A549 (cell line): ENCODE data around the gene SCGB1C1. TPM values are rescaled to one million over a fixed set of nuclear protein-coding genes. Genes with fewer than 3 reads are reported as not detected.

Experiments used
- ATAC-seq, 2 experiments: fragments of 200-7000 bp in 1 of 2; fragments of >200 bp in 1 of 2; cut with Nextera tagmentation in 1 of 2; cut with Tn5 transposase in 1 of 2; 3 replicates each; pipeline versions ENCODE4 v1.8.0 to v1.9.1; 2018 to 2020; ENCODE audit warnings: mild to moderate bottlenecking in 1 of 2, moderate library complexity in 1 of 2
- CTCF ChIA-PET: fragments of 300-600 bp; sonication (Branson Sonifier 250); formaldehyde crosslinking; extraction: SDS; loops from one replicate; lab custom pipeline; 2021; ENCODE audit warnings: antibody characterized with exemption, inconsistent platforms; lab: Yijun Ruan, JAX
- POLR2A ChIA-PET: fragments of 350-600 bp; formaldehyde crosslinking; extraction: SDS; loops from one replicate; lab custom pipeline; 2021; ENCODE audit warnings: antibody characterized with exemption, inconsistent platforms; lab: Yijun Ruan, JAX
- DNase-seq, 2 experiments: peaks; one replicate each; pipeline versions ENCODE4 v3.0.0 to v3.0.0-alpha.2; 2011 to 2016; ENCODE audit warnings: low read depth in 1 of 2, low spot score in 1 of 2
- FAIRE-seq: peaks from 2 replicates; lab custom pipeline; 2011; peaks lifted over from hg19 to GRCh38; lab: Jason Lieb, UNC
- H3K27ac ChIP-seq, 2 experiments: fragments of >200 bp; sonication (Bioruptor Twin); formaldehyde crosslinking; 3 replicates each; pipeline ENCODE4 v1.5.1; 2016 to 2017
- H3K4me1 ChIP-seq: fragments of >200 bp; sonication (Bioruptor Twin); formaldehyde crosslinking; 3 replicates; pipeline ENCODE4 v1.6.1; 2016
- H3K4me2 ChIP-seq: fragments of >200 bp; sonication (Bioruptor Twin); formaldehyde crosslinking; 3 replicates; pipeline ENCODE4 v1.6.1; 2016
- H3K4me3 ChIP-seq: fragments of >200 bp; sonication (Bioruptor Twin); formaldehyde crosslinking; 3 replicates; pipeline ENCODE4 v1.5.1; 2016
- H3K9me3 ChIP-seq: fragments of >200 bp; sonication (Bioruptor Twin); formaldehyde crosslinking; 3 replicates; pipeline ENCODE4 v1.6.1; 2016
- BHLHE40 ChIP-seq: IDR thresholded peaks from 2 replicates; pipeline ENCODE4 v1.6.1; 2012; ENCODE audit warnings: low read depth, low read length, inconsistent platforms
- EHF ChIP-seq: fragments of 250-450 bp; sonication (Bioruptor Pico); IDR thresholded peaks from 2 replicates; pipeline ENCODE4 v1.5.0; 2020; ENCODE audit warnings: mild to moderate bottlenecking
- ELK1 ChIP-seq: fragments of 150-350 bp; IDR thresholded peaks from 2 replicates; pipeline ENCODE4 v1.6.1; 2014; ENCODE audit warnings: low read depth, mild to moderate bottlenecking, low read length
- ESRRA ChIP-seq: fragments of 150-350 bp; IDR thresholded peaks from 2 replicates; pipeline ENCODE4 v1.6.1; 2014; ENCODE audit warnings: mild to moderate bottlenecking, low read length, borderline replicate concordance
- FOSB ChIP-seq: fragments of 250-450 bp; sonication (Bioruptor Pico); IDR thresholded peaks from 2 replicates; pipeline ENCODE4 v1.5.0; 2020; ENCODE audit warnings: mild to moderate bottlenecking, moderate library complexity
- FOSL2 ChIP-seq, 2 experiments: fragments of 450-650 bp in 1 of 2; fragments of >200 bp in 1 of 2; sonication (Bioruptor Twin) in 1 of 2; formaldehyde crosslinking; IDR thresholded peaks; 2 replicates each; pipeline versions ENCODE4 v1.5.0 to v1.6.1; 2016 to 2020; ENCODE audit warnings: mild to moderate bottlenecking in 1 of 2, moderate library complexity in 1 of 2
- FOXS1 ChIP-seq: fragments of 250-450 bp; sonication (Bioruptor Pico); IDR thresholded peaks from 2 replicates; pipeline ENCODE4 v1.5.0; 2020; ENCODE audit warnings: mild to moderate bottlenecking, moderate library complexity
- GATA3 ChIP-seq: IDR thresholded peaks from 2 replicates; pipeline ENCODE4 v1.6.1; 2012; ENCODE audit warnings: borderline replicate concordance
- HES2 ChIP-seq: fragments of >200 bp; sonication (Bioruptor Twin); formaldehyde crosslinking; IDR thresholded peaks from 2 replicates; pipeline ENCODE4 v1.6.1; 2016
- HEYL ChIP-seq: fragments of 250-450 bp; sonication (Bioruptor Pico); IDR thresholded peaks from 2 replicates; pipeline ENCODE4 v1.8.0; 2021; ENCODE audit warnings: mild to moderate bottlenecking, moderate library complexity
- HMGXB4 ChIP-seq: fragments of 250-450 bp; sonication (Bioruptor Pico); IDR thresholded peaks from 2 replicates; pipeline ENCODE4 v1.5.0; 2021; ENCODE audit warnings: mild to moderate bottlenecking, moderate library complexity, borderline replicate concordance
- HOXB13 ChIP-seq: fragments of 250-450 bp; sonication (Bioruptor Pico); IDR thresholded peaks from 2 replicates; pipeline ENCODE4 v1.5.0; 2020; ENCODE audit warnings: low read depth, mild to moderate bottlenecking, moderate library complexity
- KDM1A ChIP-seq: fragments of 200-600 bp; sonication (generic); IDR thresholded peaks from 2 replicates; pipeline ENCODE4 v1.6.1; 2016; ENCODE audit warnings: low read depth, mild to moderate bottlenecking
- MAFK ChIP-seq: fragments of 450-650 bp; IDR thresholded peaks from 2 replicates; pipeline ENCODE4 v1.6.1; 2014; ENCODE audit not compliant: partially characterized antibody
- MAZ ChIP-seq: fragments of 150-350 bp; IDR thresholded peaks from 2 replicates; pipeline ENCODE4 v1.6.1; 2014; ENCODE audit warnings: antibody characterized with exemption, low read depth, low read length, borderline replicate concordance
- NFE2L2 ChIP-seq: fragments of 150-350 bp; conservative IDR thresholded peaks from 2 replicates; pipeline ENCODE4 v1.6.1; 2014; ENCODE audit warnings: low read length
- PHF8 ChIP-seq: fragments of 200-600 bp; sonication (generic); IDR thresholded peaks from 2 replicates; pipeline ENCODE4 v1.6.1; 2016; ENCODE audit warnings: low read depth, mild to moderate bottlenecking, antibody characterized with exemption, moderate library complexity, borderline replicate concordance
- POLR2AphosphoS2 ChIP-seq: conservative IDR thresholded peaks from 2 replicates; pipeline ENCODE4 v1.6.1; 2012; ENCODE audit warnings: low read length, improper control_type of control experiment, inconsistent platforms
- RARB ChIP-seq: fragments of 250-450 bp; sonication (Bioruptor Pico); IDR thresholded peaks from 2 replicates; pipeline ENCODE4 v1.8.0; 2021; ENCODE audit warnings: mild to moderate bottlenecking, moderate library complexity
- RCOR1 ChIP-seq: fragments of 150-350 bp; IDR thresholded peaks from 2 replicates; pipeline ENCODE4 v1.6.1; 2014; ENCODE audit warnings: antibody characterized with exemption, low read length, low read depth
- TFCP2L1 ChIP-seq: fragments of 250-450 bp; sonication (Bioruptor Pico); IDR thresholded peaks from 2 replicates; pipeline ENCODE4 v1.5.0; 2021; ENCODE audit warnings: mild to moderate bottlenecking
- TP53 ChIP-seq: fragments of 250-450 bp; sonication (Bioruptor Pico); IDR thresholded peaks from 2 replicates; pipeline ENCODE4 v1.5.0; 2021; ENCODE audit warnings: mild to moderate bottlenecking, moderate library complexity
- ZC3H11A ChIP-seq: fragments of 450-650 bp; IDR thresholded peaks from 2 replicates; pipeline ENCODE4 v1.6.1; 2014; ENCODE audit warnings: antibody characterized with exemption, mild to moderate bottlenecking
- ZFP36 ChIP-seq: fragments of 450-650 bp; IDR thresholded peaks from 2 replicates; pipeline ENCODE4 v1.6.1; 2014; ENCODE audit warnings: borderline replicate concordance; ENCODE audit not compliant: partially characterized antibody
- ZSCAN20 ChIP-seq: fragments of 250-450 bp; sonication (Bioruptor Pico); IDR thresholded peaks from 2 replicates; pipeline ENCODE4 v1.8.0; 2022; ENCODE audit warnings: mild to moderate bottlenecking, moderate library complexity
- WGBS: methylation state at CpG from one replicate; pipeline ENCODE4 v1.1.6; 2017; ENCODE audit errors: missing lambda C conversion rate; 5-methylcytosine and 5-hydroxymethylcytosine counted together
- polyA plus RNA-seq, 4 experiments: library from polyadenylated mRNA; depleted of rRNA in 3 of 4; stranded (reverse); fragments of >200 nt; fragmentation: RNase III in 1 of 4; extraction: RNeasy Plus Mini Kit Qiagen cat#74134 plus additional on column Dnase treatment in 1 of 4; gene quantifications; 2 replicates in 3 of 4; 3 replicates in 1 of 4; pipeline ENCODE4 v1.2.3, GENCODE V29; 2011 to 2017
- TF ChIP-seq, protein P1 (sequence below): IDR thresholded peaks from 2 replicates; pipeline ENCODE4 v1.6.1; 2012

The SCGB1C1 gene
- polyA plus RNA-seq, 2 of the 4 experiments (the other 2 are of a cell fraction), result not detected

DNA sequence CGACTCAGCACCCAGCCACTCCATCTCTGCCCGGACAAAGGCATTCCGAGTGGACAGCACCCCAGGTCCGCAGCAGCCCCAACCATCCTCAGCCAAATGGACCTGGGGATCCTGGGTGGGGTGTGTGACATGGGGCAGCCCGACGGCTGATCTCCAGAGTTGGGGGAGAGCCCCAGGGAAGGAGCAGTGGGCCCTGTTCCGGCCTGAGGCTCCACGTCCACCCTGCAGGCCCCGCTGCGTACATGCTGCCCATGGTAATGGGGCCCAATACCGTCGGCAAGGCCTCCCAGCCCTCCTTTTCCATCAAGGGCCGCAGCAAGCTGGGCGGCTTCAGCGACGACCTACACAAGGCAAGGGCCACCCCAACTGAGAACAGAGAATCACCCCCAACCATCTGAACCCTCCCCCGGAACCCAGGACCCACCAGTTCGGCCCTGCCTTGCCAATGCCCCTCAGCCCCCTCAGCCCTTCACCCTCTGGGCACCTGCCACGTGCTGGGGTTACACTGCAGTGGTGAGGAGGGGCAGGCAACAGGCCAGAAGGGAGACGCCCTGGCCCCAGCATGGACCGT, 5.4 kb downstream of the SCGB1C1 start:
- WGBS, result 84% methylated on average over 13 of the region's 21 CpGs
- FAIRE-seq (no peak), DNase-seq (no peak), ATAC-seq (peak in 1 of 2 experiments; percentile 7; a peak in 1 of 6 replicates)
- Histone ChIP-seq H3K4me2 (no peak overlapping the region), H3K27ac (no peak overlapping the region), H3K4me1 (no peaks in the 10 kb centered on the region), H3K9me3 (no peaks in the 10 kb centered on the region), H3K4me3 (no peak overlapping the region)
- POLR2A ChIA-PET, result interaction anchor here (3.2 kb wide), 1 partner anchor 9 kb away, joined by 15 read pairs; the partner anchor contains the start of genes BET1L and RIC8A
- CTCF ChIA-PET, result interaction anchor here (0.7 kb wide), 1 partner anchor 250 kb away, joined by 5 read pairs; no protein-coding TSS in a partner anchor
- no peak for TF ChIP-seq RCOR1
- TF ChIP-seq ESRRA, result no peak
- no peak for TF ChIP-seq MAFK
- TF ChIP-seq ELK1, result no peak
- no peak for TF ChIP-seq TFCP2L1
- no peak for TF ChIP-seq POLR2AphosphoS2
- TF ChIP-seq EHF (CRISPR knock-in tag), result no peak
- TF ChIP-seq FOSL2 (IDR thresholded peaks at IDR 0.05), result no peak
- no peak for TF ChIP-seq FOSL2 (CRISPR knock-in tag; IDR thresholded peaks at IDR 0.05)
- TF ChIP-seq ZSCAN20 (CRISPR knock-in tag), result no peak
- no peak for TF ChIP-seq BHLHE40
- TF ChIP-seq HMGXB4 (CRISPR knock-in tag), result no peak
- TF ChIP-seq HOXB13 (CRISPR knock-in tag), result no peak
- TF ChIP-seq HEYL (CRISPR knock-in tag), result no peak
- TF ChIP-seq ZFP36, result no peak

- H3K9me3 ChIP-seq, result no peaks in the 10 kb centered on the region
Measured at GRCh38 chr11:199004-199581, 6.2 kb downstream of the SCGB1C1 start.

GRCh38 chr11:199782-200181, 6.9 kb downstream of the SCGB1C1 start:
- no peaks in the 10 kb centered on the region for H3K4me1 ChIP-seq
- H3K4me3 ChIP-seq, result no peak overlapping the region
- TF ChIP-seq FOSB (CRISPR knock-in tag) (no peak), RCOR1 (no peak), HES2 (no peak), TFCP2L1 (no peak), NFE2L2 (no peak), PHF8 (no peak), RARB (CRISPR knock-in tag) (no peak), KDM1A (no peak), BHLHE40 (no peak), FOXS1 (CRISPR knock-in tag) (no peak)
- TF ChIP-seq, protein P1, sequence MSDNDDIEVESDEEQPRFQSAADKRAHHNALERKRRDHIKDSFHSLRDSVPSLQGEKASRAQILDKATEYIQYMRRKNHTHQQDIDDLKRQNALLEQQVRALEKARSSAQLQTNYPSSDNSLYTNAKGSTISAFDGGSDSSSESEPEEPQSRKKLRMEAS, result no peak
- FAIRE-seq, result no peak
- peak; percentile 16 to 23; a peak in 2 of 6 replicates for ATAC-seq
- POLR2A ChIA-PET, result interaction anchor here (0.6 kb wide), 1 partner anchor 163 kb away, joined by 3 read pairs; no protein-coding TSS in a partner anchor
- no peak overlapping the region for H3K4me2 ChIP-seq
- H3K27ac ChIP-seq, result no peak overlapping the region
- no peaks in the 10 kb centered on the region for H3K9me3 ChIP-seq
- 84% methylated on average over 8 of the region's 8 CpGs for WGBS
- CTCF ChIA-PET, result no interaction called here
- DNase-seq, result no peak

More at GRCh38 chr11:199004-199581, 6.2 kb downstream of the SCGB1C1 start:
- Histone ChIP-seq H3K27ac (no peak overlapping the region), H3K4me2 (no peak overlapping the region), H3K4me3 (no peak overlapping the region)
- FAIRE-seq (no peak), DNase-seq (no peak), ATAC-seq (peak in 1 of 2 experiments; percentile 5; a peak in 1 of 6 replicates)
- POLR2A ChIA-PET, result interaction anchor here (0.6 to 3.2 kb wide), 2 partner anchors 8 to 163 kb away, joined by 3 to 15 read pairs; partner anchors contain the start of genes BET1L and RIC8A
- 78% methylated on average over 12 of the region's 13 CpGs for WGBS
- TF ChIP-seq MAZ, result no peak
- TF ChIP-seq GATA3, result no peak
- no peak for TF ChIP-seq TP53 (CRISPR knock-in tag)
- no peak for TF ChIP-seq ZC3H11A
- TF ChIP-seq, all 56 proteins: peak for 0
- no peaks in the 10 kb centered on the region for H3K4me1 ChIP-seq
- CTCF ChIA-PET, result interaction anchor here (0.6 kb wide), 1 partner anchor 42 kb away, joined by 3 read pairs; no protein-coding TSS in a partner anchor
